K562 (cell line): ENCODE measurements around the gene FRMD1. TPM values are rescaled to one million over a fixed set of nuclear protein-coding genes. Genes with fewer than 3 reads are reported as not detected.

Source experiments
- BMI1 ChIP-seq: fragments of 150-350 bp; IDR thresholded peaks from 2 replicates; pipeline ENCODE4 v1.6.1; 2014; ENCODE audit warnings: low read length
- CBFA2T3 ChIP-seq: fragments of 450-650 bp; IDR thresholded peaks from 2 replicates; pipeline ENCODE4 v1.6.1; 2017
- CBFB ChIP-seq: sonication (generic); formaldehyde crosslinking; IDR thresholded peaks from 2 replicates; pipeline ENCODE4 v1.4.0; 2020; ENCODE audit warnings: mild to moderate bottlenecking, missing genetic modification reagents
- DPF2 ChIP-seq: fragments of 450-650 bp; IDR thresholded peaks from 2 replicates; pipeline ENCODE4 v1.6.1; 2016
- HDAC2 ChIP-seq: fragments of 450-650 bp; IDR thresholded peaks from 2 replicates; pipeline ENCODE4 v1.6.1; 2016; ENCODE audit warnings: mild to moderate bottlenecking
- HMBOX1 ChIP-seq: sonication (generic); IDR thresholded peaks from 2 replicates; pipeline ENCODE4 v1.6.1; 2016
- HNRNPH1 ChIP-seq: fragments of 200-400 bp; formaldehyde crosslinking; optimal IDR thresholded peaks from 2 replicates; pipeline ENCODE3; 2017; ENCODE audit warnings: low read depth, mild to moderate bottlenecking, low read length, moderate library complexity
- KDM5B ChIP-seq: fragments of 200-600 bp; sonication (generic); IDR thresholded peaks from 2 replicates; pipeline ENCODE4 v1.6.1; 2012; ENCODE audit warnings: low read depth, mild to moderate bottlenecking, moderate library complexity, low read length, control low read depth, inconsistent platforms; ENCODE audit not compliant: insufficient replicate concordance
- NFE2 ChIP-seq: IDR thresholded peaks from 2 replicates; pipeline ENCODE4 v1.6.1; 2014; ENCODE audit warnings: antibody characterized with exemption, low read depth
- NFRKB ChIP-seq: fragments of 450-650 bp; IDR thresholded peaks from 2 replicates; pipeline ENCODE4 v1.6.1; 2016; ENCODE audit warnings: low read depth
- NFYB ChIP-seq: IDR thresholded peaks from 2 replicates; pipeline ENCODE4 v1.6.1; 2011; ENCODE audit warnings: mild to moderate bottlenecking, moderate library complexity; ENCODE audit not compliant: insufficient read length; ENCODE audit errors: extremely low read depth
- OTX1 ChIP-seq: fragments of 450-650 bp; formaldehyde crosslinking; IDR thresholded peaks from 2 replicates; pipeline ENCODE4 v1.4.0; 2022; ENCODE audit warnings: mild to moderate bottlenecking
- POLR2AphosphoS2 ChIP-seq: IDR thresholded peaks from 2 replicates; pipeline ENCODE4 v1.6.1; 2012; ENCODE audit warnings: low read length, improper control_type of control experiment
- RCOR1 ChIP-seq, 2 experiments: IDR thresholded peaks; 2 replicates each; pipeline ENCODE4 v1.6.1; 2012; ENCODE audit warnings: low read depth in 2 of 2, low read length in 2 of 2, borderline replicate concordance in 1 of 2, improper control_type of control experiment in 1 of 2
- SMARCC2 ChIP-seq: fragments of 450-650 bp; IDR thresholded peaks from 2 replicates; pipeline ENCODE4 v1.6.1; 2017; ENCODE audit warnings: antibody characterized with exemption, moderate library complexity, mild to moderate bottlenecking, low read depth
- SP1 ChIP-seq: sonication (generic); formaldehyde crosslinking; IDR thresholded peaks from 2 replicates; pipeline ENCODE4 v1.8.1; 2022; ENCODE audit warnings: mild to moderate bottlenecking, missing genetic modification reagents
- STAT5B ChIP-seq: fragments of 250-450 bp; sonication (Bioruptor Pico); IDR thresholded peaks from 2 replicates; pipeline ENCODE4 v1.8.0; 2021; ENCODE audit warnings: mild to moderate bottlenecking, inconsistent platforms
- TAL1 ChIP-seq: fragments of 450-650 bp; IDR thresholded peaks from 2 replicates; pipeline ENCODE4 v1.6.1; 2016; ENCODE audit warnings: mild to moderate bottlenecking
- TCF3 ChIP-seq: sonication (generic); formaldehyde crosslinking; IDR thresholded peaks from 2 replicates; pipeline ENCODE4 v1.4.0; 2020; ENCODE audit warnings: mild to moderate bottlenecking, missing genetic modification reagents
- ZBTB5 ChIP-seq: fragments of 450-650 bp; IDR thresholded peaks from 2 replicates; pipeline ENCODE4 v1.6.1; 2017; ENCODE audit warnings: antibody characterized with exemption
- ZBTB7A ChIP-seq: IDR thresholded peaks from 2 replicates; pipeline ENCODE4 v1.6.1; 2011; ENCODE audit warnings: low read depth, mild to moderate bottlenecking, low read length, moderate library complexity, borderline replicate concordance; ENCODE audit not compliant: control insufficient read depth
- ZNF133 ChIP-seq: fragments of 250-450 bp; sonication (Bioruptor Pico); IDR thresholded peaks from 2 replicates; pipeline ENCODE4 v1.4.0; 2020; ENCODE audit warnings: mild to moderate bottlenecking
- ZNF134 ChIP-seq: fragments of 250-450 bp; sonication (Bioruptor Pico); conservative IDR thresholded peaks from 2 replicates; pipeline ENCODE4 v1.4.0; 2020
- ZNF584 ChIP-seq: fragments of 200-800 bp; sonication (Bioruptor generic); IDR thresholded peaks from 2 replicates; pipeline ENCODE4 v1.6.1; 2016; ENCODE audit warnings: low read depth, mild to moderate bottlenecking, missing genetic modification characterization, missing compliant biosample characterization
- ZNF764 ChIP-seq: fragments of 250-450 bp; sonication (Bioruptor Pico); IDR thresholded peaks from 2 replicates; pipeline ENCODE4 v1.4.0; 2020; ENCODE audit warnings: low read depth, mild to moderate bottlenecking, moderate library complexity
- ZNF766 ChIP-seq: fragments of 200-800 bp; sonication (Bioruptor generic); conservative IDR thresholded peaks from 2 replicates; pipeline ENCODE4 v1.6.1; 2016; ENCODE audit warnings: missing genetic modification characterization, missing compliant biosample characterization
- polyA plus RNA-seq, 8 experiments: library from polyadenylated mRNA; depleted of rRNA in 4 of 8; stranded (reverse) in 5 of 8; unstranded in 3 of 8; fragments of >200 nt; fragmentation: Nextera tagmentation in 2 of 8; fragmentation: Illumina TruSeq in 1 of 8; extraction: Ambion mirVana in 2 of 8; extraction: Trizol in 1 of 8; gene quantifications; 2 replicates each; pipeline versions ENCODE4 v1.2.1 to v1.2.3, GENCODE V29; 2011 to 2014; ENCODE audit warnings: inconsistent platforms in 1 of 8, missing spikeins in 1 of 8
- total RNA-seq, 7 experiments: library from RNA; depleted of rRNA in 6 of 7; stranded (reverse); fragments of >200 nt in 6 of 7; fragmentation: Illumina TruSeq in 2 of 7; extraction: Trizol in 2 of 7; gene quantifications; 2 replicates each; pipeline versions ENCODE4 v1.2.1 to v1.2.3, GENCODE V29; 2011 to 2021; ENCODE audit warnings: low replicate concordance in 1 of 7

Gene FRMD1
- total and polyA plus RNA-seq, 9 of the 15 experiments (the other 6 are each of a cell fraction or from before 2014, with no cell fraction given) = 0.01 to 0.04 (median 0.01) TPM; not detected in 6

GRCh38 chr6:168035661-168036545 is 43.1 kb downstream of the FRMD1 start (continued):
- TF ChIP-seq SMARCC2 (peak; percentile 78; the same call in 1 of the 2 replicates), ZNF134 (no peak), HDAC2 (0 out of 2 replicates have a peak, but pooled peaks have one; percentile 62), ZNF764 (CRISPR knock-in tag) (no peak), ZNF766 (CRISPR knock-in tag) (no peak), NFYB (no peak), ZBTB5 (no peak), HMBOX1 (peak; percentile 28; the same call in 1 of the 2 replicates), ZNF584 (CRISPR knock-in tag) (peak; percentile 76; the same call in 1 of the 2 replicates), BMI1 (no peak; the same call in 1 of the 2 replicates), NFE2 (peak; percentile 33; the same call in 1 of the 2 replicates), ZNF133 (CRISPR knock-in tag) (no peak), CBFA2T3 (peak; percentile 90), OTX1 (CRISPR knock-in tag) (no peak), HNRNPH1 (no peak), SP1 (CRISPR knock-in tag) (0 out of 2 replicates have a peak, but pooled peaks have one; percentile 21), CBFB (CRISPR knock-in tag) (no peak), TCF3 (CRISPR knock-in tag) (peak; percentile 77), POLR2AphosphoS2 (no peak), KDM5B (peak; percentile 31), TAL1 (peak; percentile 81), DPF2 (peak; percentile 92), RCOR1 (IDR thresholded peaks at IDR 0.05; ENCODE audit: borderline replicate concordance in 1 of 2, low read depth in 2 of 2, low read length in 2 of 2) (peak; percentile 13 to 43; a peak in 2 of 4 replicates), STAT5B (no peak), ZBTB7A (peak; percentile 32; the same call in 1 of the 2 replicates), NFRKB (no peak)
